NCI-H2196 treated with DMSO at 0.1 percent for 48 hours (cell line): Measurements from ENCODE around the gene SUZ12.
A peak's percentile ranks its signal among the peaks of the same experiment; 100 is the strongest.
"Not testable (repeated sequence)": the region's sequence is repeated elsewhere in the genome, so short reads cannot be mapped to it uniquely, and the experiment has no call there.

ENCODE experiments used
- DNase-seq: peaks from one replicate; lab custom pipeline; 2025; ENCODE audit not compliant: unreplicated experiment; lab: John Stamatoyannopoulos, UW

SUZ12 gene

GRCh38 chr17:31942396-31942795, 5.6 kb downstream of the SUZ12 start:
- not testable (repeated sequence) for DNase-seq

GRCh38 chr17:31951953-31952352, 15.1 kb downstream of the SUZ12 start:
- DNase-seq = not testable (repeated sequence)

- DNase-seq = not testable (repeated sequence)
Measured at GRCh38 chr17:31964131-31964530, 27.3 kb downstream of the SUZ12 start.

GRCh38 chr17:31967648-31968047, 30.8 kb downstream of the SUZ12 start:
- DNase-seq = no peak

GRCh38 chr17:31970416-31970815, 33.6 kb downstream of the SUZ12 start:
- not testable (repeated sequence) for DNase-seq

- DNase-seq = not testable (repeated sequence)
Measured at GRCh38 chr17:31974269-31975071, 37.7 kb downstream of the SUZ12 start.

GRCh38 chr17:31975391-31975790, 38.6 kb downstream of the SUZ12 start:
- DNase-seq = not testable (repeated sequence)

- not testable (repeated sequence) for DNase-seq
Measured at GRCh38 chr17:31991821-31992220, 55.0 kb downstream of the SUZ12 start.

GRCh38 chr17:31997005-31997404, 60.2 kb downstream of the SUZ12 start:
- DNase-seq = no peak

- peak; percentile 39 for DNase-seq
Measured at GRCh38 chr17:32006957-32007462, 70.2 kb downstream of the SUZ12 start, which contains the start of gene LRRC37B. LRRC37B (plus strand) TSS chr17:32007383; CDS start chr17:32021393, 14,010 bp downstream.

- no peak for DNase-seq
Measured at GRCh38 chr17:32007463-32008298, 70.9 kb downstream of the SUZ12 start.

GRCh38 chr17:32009262-32009542, 72.4 kb downstream of the SUZ12 start:
- no peak for DNase-seq

- no peak for DNase-seq
Measured at GRCh38 chr17:32010114-32010513, 73.3 kb downstream of the SUZ12 start.

- peak; percentile 30 for DNase-seq
Measured at GRCh38 chr17:32015245-32016013, 78.6 kb downstream of the SUZ12 start.

- DNase-seq = no peak
Measured at GRCh38 chr17:32016231-32016630, 79.4 kb downstream of the SUZ12 start.

GRCh38 chr17:32019228-32019627, 82.4 kb downstream of the SUZ12 start:
- no peak for DNase-seq

- DNase-seq = no peak
Measured at GRCh38 chr17:32020943-32021614, 84.3 kb downstream of the SUZ12 start.

- no peak for DNase-seq
Measured at GRCh38 chr17:32021615-32021955, 84.8 kb downstream of the SUZ12 start.

- not testable (repeated sequence) for DNase-seq
Measured at GRCh38 chr17:32022554-32022953, 85.7 kb downstream of the SUZ12 start.

- DNase-seq = not testable (repeated sequence)
Measured at GRCh38 chr17:32027271-32027670, 90.5 kb downstream of the SUZ12 start.

- no peak for DNase-seq
Measured at GRCh38 chr17:32033223-32033622, 96.4 kb downstream of the SUZ12 start.
